Fibroblast of skin of left quadriceps (primary cell): ENCODE data around the gene OGA.

Experiments used
- DNase-seq, 2 experiments: peaks; one replicate each; pipeline ENCODE4 v3.0.0-alpha.2; 2013; ENCODE audit warnings: low read depth in 2 of 2

OGA gene

DNA sequence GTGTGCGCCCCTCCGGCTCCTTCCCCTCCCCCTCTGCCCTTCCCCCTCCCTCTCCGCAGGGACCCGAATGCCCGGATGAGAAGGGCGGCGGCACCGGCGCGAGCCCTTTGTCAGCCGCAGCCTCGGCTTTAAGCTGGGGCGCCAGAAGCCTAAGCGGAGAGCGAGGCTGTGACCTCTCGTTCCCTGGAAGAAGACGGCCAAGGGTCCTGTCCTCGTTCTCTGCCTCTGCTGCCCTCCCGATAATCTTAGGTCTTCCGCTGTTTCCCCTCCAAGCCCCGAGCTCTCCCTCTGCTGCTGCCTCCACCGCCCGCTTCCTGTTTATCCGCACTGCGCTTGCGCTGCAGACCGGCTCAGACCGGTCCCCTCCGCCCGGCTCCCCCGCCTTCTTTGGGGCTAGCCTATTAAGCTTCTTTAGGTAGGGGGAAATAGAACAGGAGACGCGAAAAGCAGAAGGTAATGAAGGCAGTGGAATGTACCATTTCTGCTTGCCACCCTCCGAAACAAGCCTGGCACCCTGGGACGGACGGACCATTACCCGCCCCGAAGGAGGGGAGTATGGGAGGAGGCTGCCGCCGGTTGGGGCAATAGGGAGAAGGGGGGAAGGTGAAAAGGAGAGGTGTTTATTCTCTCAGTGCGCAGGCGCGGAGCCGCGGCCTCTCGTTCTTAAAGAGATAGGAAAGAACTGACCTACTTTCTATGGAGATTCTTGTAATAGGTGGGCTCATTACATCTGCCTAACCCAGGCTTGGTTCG lies at the start of gene OGA:
Gene OGA (minus strand): TSS at position 326 of the 753 bp plus-strand sequence. CDS start 422 bp downstream, outside the sequence.
- peak; percentile 100 for DNase-seq

DNA sequence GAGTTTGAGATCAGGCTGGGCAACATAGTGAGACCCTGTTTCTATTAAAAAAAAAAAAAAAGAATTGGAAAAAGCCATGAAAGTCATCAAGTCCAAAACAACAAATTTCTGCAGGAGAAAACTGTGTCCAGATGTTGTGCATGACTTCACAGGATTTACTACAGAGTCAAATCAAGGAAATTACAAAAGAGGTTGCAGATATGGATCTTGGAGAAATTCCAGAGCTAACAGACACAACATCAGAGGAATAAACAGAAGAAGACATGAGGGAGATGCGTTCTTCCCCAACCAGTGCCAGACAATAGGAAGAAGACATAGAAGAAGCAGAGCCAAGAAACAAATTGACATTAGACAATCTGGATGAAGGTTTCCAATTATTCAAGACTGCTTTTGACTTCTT lies 49.7 kb upstream of the OGA start:
- DNase-seq = peak; percentile 29 to 40

- DNase-seq = no peak
Observed at GRCh38 chr10:101859530-101859929, 41.3 kb upstream of the OGA start.

GRCh38 chr10:101858723-101859500 lies 40.7 kb upstream of the OGA start:
- DNase-seq = no peak

GRCh38 chr10:101857802-101858476 lies 39.7 kb upstream of the OGA start:
- DNase-seq = no peak

GRCh38 chr10:101856626-101857025 lies 38.4 kb upstream of the OGA start:
- no peak for DNase-seq

GRCh38 chr10:101851411-101852116 lies 33.3 kb upstream of the OGA start:
- no peak for DNase-seq

DNA sequence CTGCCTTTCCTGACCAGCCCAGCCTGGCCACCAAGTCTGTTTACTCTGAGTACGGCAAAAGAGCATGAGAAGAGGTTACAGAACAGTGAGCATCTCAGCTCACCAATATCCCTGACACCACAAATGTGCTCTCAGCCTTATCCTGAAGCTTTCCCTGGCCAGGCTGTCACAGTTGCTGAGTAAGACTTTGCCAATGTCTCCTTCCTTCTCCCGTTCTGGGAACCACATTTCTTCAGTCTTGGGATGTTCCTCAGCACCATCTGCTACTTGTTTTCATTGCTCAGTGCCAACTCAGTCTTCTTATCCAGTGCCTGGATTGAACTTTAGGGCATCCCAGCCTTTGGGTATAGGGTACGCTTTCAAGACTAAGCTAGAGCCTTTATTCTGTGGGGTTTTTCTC lies 32.5 kb upstream of the OGA start:
- no peak for DNase-seq

- no peak for DNase-seq
Observed at GRCh38 chr10:101848894-101849351, 30.7 kb upstream of the OGA start.

GRCh38 chr10:101848408-101848807 lies 30.2 kb upstream of the OGA start:
- DNase-seq = no peak

GRCh38 chr10:101845893-101846292 lies 27.6 kb upstream of the OGA start:
- DNase-seq = no peak

DNA sequence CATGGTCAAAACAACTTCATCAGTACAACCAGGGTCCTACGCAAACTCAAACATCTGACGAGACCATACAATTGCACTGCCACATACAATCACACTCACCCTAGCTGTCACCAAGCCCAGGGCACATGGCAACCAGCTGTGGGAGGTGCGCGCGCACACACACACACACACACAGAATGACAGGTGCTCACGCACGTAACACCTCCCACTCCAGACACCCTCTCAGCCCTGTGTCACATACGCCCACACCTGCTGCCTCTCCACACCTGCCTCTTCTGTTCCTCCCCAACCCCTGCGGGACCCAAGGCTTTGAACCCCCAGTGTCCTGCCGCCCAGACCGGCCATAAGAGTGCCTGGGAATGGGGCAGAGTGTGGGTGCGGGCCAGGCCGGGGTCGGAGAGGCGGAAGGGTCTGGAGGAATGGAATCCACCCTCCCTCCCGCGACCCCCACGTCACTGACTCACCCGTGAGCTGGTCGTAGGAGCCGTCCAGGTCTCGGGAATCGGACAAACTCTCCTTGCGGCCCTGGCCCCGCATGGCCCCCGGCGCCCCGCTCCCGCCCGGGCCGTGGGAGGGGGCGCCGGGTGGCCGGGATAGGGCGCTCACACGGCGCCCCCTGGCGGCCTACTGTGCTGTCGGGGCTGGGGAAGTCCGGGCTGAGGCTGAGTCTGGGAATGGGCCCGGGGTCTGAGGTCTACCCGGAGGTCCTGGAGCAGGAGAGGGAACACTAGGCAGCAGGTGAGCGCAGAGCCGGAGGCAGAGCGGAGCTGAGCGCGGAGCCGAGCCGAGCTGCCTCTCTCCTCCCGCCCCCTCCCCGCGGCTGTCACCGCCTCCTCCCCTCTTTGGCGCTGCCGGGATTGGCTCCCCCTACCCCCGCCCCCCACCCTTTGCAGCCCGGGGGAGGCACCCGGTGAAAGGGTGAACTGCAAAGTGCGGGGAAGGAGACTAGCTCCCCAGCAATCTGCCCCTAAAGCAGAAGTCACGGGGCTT lies 25.1 kb upstream of the OGA start, which contains the start of gene KCNIP2:
Gene KCNIP2 (minus strand): TSS at position 769 of the 990 bp plus-strand sequence. CDS start 232 bp downstream, at position 537.
- DNase-seq = no peak

GRCh38 chr10:101841826-101842225 lies 23.6 kb upstream of the OGA start:
- no peak for DNase-seq

DNA sequence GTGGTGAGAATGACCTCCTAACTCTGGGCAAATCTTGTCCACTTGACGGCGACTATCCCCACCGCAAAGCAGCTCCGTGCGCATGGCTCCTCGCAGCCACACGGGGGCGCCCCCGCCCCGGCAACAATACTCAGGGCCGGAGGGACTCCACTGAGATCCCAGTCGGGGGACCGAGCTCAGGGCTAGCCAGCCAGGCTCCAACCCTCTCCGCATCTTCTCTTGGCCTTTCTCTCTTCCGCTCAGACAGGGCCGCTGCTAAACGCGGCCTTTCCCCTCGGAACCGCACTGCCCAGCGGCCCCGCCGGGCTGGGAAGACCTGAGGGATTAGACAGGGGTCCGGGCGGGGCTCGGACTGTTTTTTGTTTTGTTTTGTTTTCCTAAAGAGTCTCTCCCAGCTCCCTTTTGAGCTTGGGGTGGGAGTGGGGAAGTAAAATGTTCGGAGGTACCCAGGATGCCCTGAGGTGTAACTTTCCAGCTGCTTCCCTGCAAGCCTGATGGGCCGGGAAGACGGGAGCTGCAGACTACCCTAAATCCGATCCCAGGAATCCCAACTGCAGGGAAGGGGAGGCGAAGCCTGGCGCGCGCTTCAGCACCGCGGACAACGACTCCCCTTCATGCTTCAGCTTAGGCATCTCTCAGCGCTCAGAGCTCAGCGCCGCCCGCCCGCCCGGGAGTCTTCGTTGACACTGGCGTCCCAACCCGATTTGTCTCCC lies 22.7 kb upstream of the OGA start:
- peak; percentile 46 to 53 for DNase-seq

GRCh38 chr10:101840102-101840684 lies 21.9 kb upstream of the OGA start:
- DNase-seq = no peak

GRCh38 chr10:101839416-101840063 lies 21.3 kb upstream of the OGA start:
- DNase-seq = no peak

GRCh38 chr10:101839002-101839401 lies 20.8 kb upstream of the OGA start:
- no peak for DNase-seq

DNA sequence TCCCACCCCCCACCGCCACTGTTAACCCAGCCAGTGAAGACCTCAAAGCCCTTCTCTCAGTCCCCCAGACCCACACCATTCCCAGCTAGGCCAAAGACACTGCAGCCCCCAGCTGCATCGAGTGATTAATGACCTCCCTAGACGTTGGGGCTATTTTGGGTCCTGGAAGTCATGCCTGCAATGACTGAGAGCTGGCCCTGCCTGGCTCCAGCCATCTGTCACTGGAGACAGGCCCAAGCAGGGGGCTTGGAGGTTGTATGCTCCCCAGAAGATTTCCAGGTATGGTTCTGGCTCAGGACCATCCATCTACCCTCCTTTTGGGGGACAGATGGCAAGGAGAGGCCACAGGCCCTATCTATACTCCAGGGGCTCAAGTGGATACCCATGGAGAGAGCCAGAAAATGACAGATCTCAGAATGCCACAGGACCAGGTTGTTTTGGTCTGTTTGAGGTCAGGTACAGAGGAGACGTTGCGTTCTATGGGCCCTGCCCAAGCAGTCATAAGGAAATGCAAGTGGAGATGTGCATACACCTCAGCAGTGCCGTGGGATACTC lies 20.2 kb upstream of the OGA start:
- no peak for DNase-seq

GRCh38 chr10:101837748-101838147 lies 19.5 kb upstream of the OGA start:
- DNase-seq = no peak
